GM19239 (cell line): ENCODE data around the gene TP53I3.
"Not testable (repeated sequence)": the region's sequence is repeated elsewhere in the genome, so short reads cannot be mapped to it uniquely, and the experiment has no call there.

Experiments used
- DNase-seq: peaks from one replicate; pipeline ENCODE4 v3.0.0; 2011; ENCODE audit warnings: low spot score; ENCODE audit not compliant: insufficient read length
- FAIRE-seq: peaks from 2 replicates; lab custom pipeline; 2011; peaks lifted over from hg19 to GRCh38; lab: Jason Lieb, UNC

The TP53I3 gene

GRCh38 chr2:24101992-24102391, 17.4 kb upstream of the TP53I3 start:
- DNase-seq = no peak
- FAIRE-seq = no peak

GRCh38 chr2:24100732-24101131, 16.1 kb upstream of the TP53I3 start:
- not testable (repeated sequence) for FAIRE-seq, DNase-seq

GRCh38 chr2:24095171-24095677, 10.6 kb upstream of the TP53I3 start:
- FAIRE-seq, DNase-seq: not testable (repeated sequence)

- DNase-seq, FAIRE-seq: not testable (repeated sequence)
Observed at GRCh38 chr2:24093270-24093669, 8.6 kb upstream of the TP53I3 start.

GRCh38 chr2:24088821-24089359, 4.3 kb upstream of the TP53I3 start:
- FAIRE-seq (no peak), DNase-seq (no peak)

GRCh38 chr2:24087032-24087431, 2.4 kb upstream of the TP53I3 start:
- FAIRE-seq (no peak), DNase-seq (no peak)

- DNase-seq (no peak), FAIRE-seq (no peak)
Observed at GRCh38 chr2:24086241-24086640, 1.6 kb upstream of the TP53I3 start.

- no peak for DNase-seq
- FAIRE-seq = no peak
Observed at GRCh38 chr2:24085200-24085489, 511 bp upstream of the TP53I3 start.

GRCh38 chr2:24083567-24084385, 858 bp downstream of the TP53I3 start:
- peak; percentile 62 for DNase-seq
- FAIRE-seq = peak; percentile 64

- no peak for FAIRE-seq
Observed at GRCh38 chr2:24082787-24083566, 1.7 kb downstream of the TP53I3 start.

GRCh38 chr2:24080701-24081100, 3.9 kb downstream of the TP53I3 start:
- DNase-seq (no peak), FAIRE-seq (no peak)

More at GRCh38 chr2:24082787-24083566, 1.7 kb downstream of the TP53I3 start:
- DNase-seq = no peak

GRCh38 chr2:24077879-24078278, 6.8 kb downstream of the TP53I3 start:
- DNase-seq (no peak), FAIRE-seq (no peak)

GRCh38 chr2:24077535-24077877, 7.1 kb downstream of the TP53I3 start:
- DNase-seq (no peak), FAIRE-seq (no peak)

GRCh38 chr2:24076849-24077534, 7.6 kb downstream of the TP53I3 start:
- no peak for FAIRE-seq
- DNase-seq = no peak

GRCh38 chr2:24075915-24076848, 8.5 kb downstream of the TP53I3 start, which contains the start of gene SF3B6:
SF3B6 (minus strand) TSS chr2:24076326; CDS start chr2:24076229, 97 bp downstream.
- DNase-seq = peak; percentile 89
- FAIRE-seq = peak; percentile 99

GRCh38 chr2:24075259-24075658, 9.4 kb downstream of the TP53I3 start:
- no peak for FAIRE-seq

GRCh38 chr2:24073816-24074215, 10.8 kb downstream of the TP53I3 start:
- FAIRE-seq (no peak), DNase-seq (no peak)

More at GRCh38 chr2:24075259-24075658, 9.4 kb downstream of the TP53I3 start:
- DNase-seq = no peak

GRCh38 chr2:24072259-24072658, 12.4 kb downstream of the TP53I3 start:
- DNase-seq (no peak), FAIRE-seq (no peak)

- FAIRE-seq (no peak), DNase-seq (no peak)
Observed at GRCh38 chr2:24065341-24065740, 19.3 kb downstream of the TP53I3 start.
